Cardiac fibroblast (primary cell): Measurements from ENCODE around the gene FAM135A.
"Not testable (repeated sequence)": the region's sequence is repeated elsewhere in the genome, so short reads cannot be mapped to it uniquely, and the experiment has no call there.

Experiments
- DNase-seq, 2 donors: peaks; one replicate each; pipeline versions ENCODE4 v3.0.0 to v3.0.0-alpha.2; 2010; ENCODE audit warnings: low read depth in 2 of 2
- H3K4me3 ChIP-seq, 2 donors: replicated peaks in 1 of 2; 1 replicate in 1 of 2; 2 replicates in 1 of 2; pipeline ENCODE4 v1.5.1; 2011; ENCODE audit warnings: low read depth in 2 of 2, low read length in 2 of 2, mild to moderate bottlenecking in 2 of 2, moderate library complexity in 1 of 2
- CTCF ChIP-seq: IDR thresholded peaks from one replicate; pipeline ENCODE4 v1.5.1; 2011; ENCODE audit warnings: low read depth, mild to moderate bottlenecking, low read length, inconsistent platforms

FAM135A gene

GRCh38 chr6:70459235-70459634 is 45.9 kb downstream of the FAM135A start:
- TF ChIP-seq CTCF = no peak
- no peak for DNase-seq

DNA sequence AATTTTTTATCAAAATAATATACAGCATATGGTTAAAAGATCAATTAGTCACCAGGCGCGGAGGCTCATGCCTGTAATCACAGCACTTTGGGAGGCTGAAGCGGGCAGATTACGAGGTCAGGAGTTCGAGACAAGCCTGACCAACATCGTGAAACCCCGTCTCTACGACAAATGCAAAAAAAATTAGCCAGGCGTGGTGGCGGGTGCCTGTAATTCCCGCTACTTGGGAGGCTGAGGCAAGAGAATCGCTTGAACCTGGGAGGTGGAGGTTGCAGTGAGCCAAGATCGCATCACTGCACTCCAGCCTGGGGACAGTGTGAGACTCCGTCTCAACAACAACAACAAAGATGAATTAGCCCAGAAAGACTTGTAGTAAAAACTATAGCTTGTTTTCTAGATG is 46.4 kb downstream of the FAM135A start:
- not testable (repeated sequence) for H3K4me3 ChIP-seq, DNase-seq

More at GRCh38 chr6:70459235-70459634, 45.9 kb downstream of the FAM135A start:
- no peak overlapping the region for H3K4me3 ChIP-seq

- no peak overlapping the region for H3K4me3 ChIP-seq
- TF ChIP-seq CTCF = no peak
- no peak for DNase-seq
These were observed 56.7 kb downstream of the FAM135A start for GRCh38 chr6:70470016-70470415.

- DNase-seq, H3K4me3 ChIP-seq: not testable (repeated sequence)
These were observed 57.2 kb downstream of the FAM135A start for GRCh38 chr6:70470510-70470909.

DNA sequence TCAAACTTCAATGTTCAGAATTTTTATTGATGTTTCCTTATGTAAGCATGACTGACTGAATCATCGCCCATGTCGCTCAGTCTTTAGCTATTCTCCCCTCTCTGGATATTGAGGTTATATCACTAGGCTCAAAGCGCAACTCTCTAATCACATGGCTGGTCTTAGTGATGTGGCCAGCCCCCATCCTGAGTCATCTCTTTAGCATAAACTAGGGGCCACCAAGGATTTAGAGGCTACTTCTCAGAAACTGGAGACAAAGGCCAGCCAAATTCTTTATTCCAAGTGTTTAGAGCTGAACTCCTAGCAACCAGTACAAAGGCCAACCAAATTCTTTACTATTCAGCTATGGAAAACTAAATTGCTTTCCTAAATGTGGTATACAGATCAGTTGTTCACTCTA is 61.4 kb downstream of the FAM135A start:
- no peak overlapping the region for H3K4me3 ChIP-seq
- TF ChIP-seq CTCF = no peak
- peak in 1 of 2 donors; percentile 2 for DNase-seq

GRCh38 chr6:70479236-70479635 is 65.9 kb downstream of the FAM135A start:
- peak; percentile 26 to 68 for DNase-seq
- no peak overlapping the region for H3K4me3 ChIP-seq
- no peak for TF ChIP-seq CTCF

- DNase-seq, H3K4me3 ChIP-seq: not testable (repeated sequence)
These were observed 73.3 kb downstream of the FAM135A start for GRCh38 chr6:70486638-70487037.

- H3K4me3 ChIP-seq = no peak overlapping the region
- TF ChIP-seq CTCF = no peak
These were observed 76.1 kb downstream of the FAM135A start for GRCh38 chr6:70489364-70489763.

DNA sequence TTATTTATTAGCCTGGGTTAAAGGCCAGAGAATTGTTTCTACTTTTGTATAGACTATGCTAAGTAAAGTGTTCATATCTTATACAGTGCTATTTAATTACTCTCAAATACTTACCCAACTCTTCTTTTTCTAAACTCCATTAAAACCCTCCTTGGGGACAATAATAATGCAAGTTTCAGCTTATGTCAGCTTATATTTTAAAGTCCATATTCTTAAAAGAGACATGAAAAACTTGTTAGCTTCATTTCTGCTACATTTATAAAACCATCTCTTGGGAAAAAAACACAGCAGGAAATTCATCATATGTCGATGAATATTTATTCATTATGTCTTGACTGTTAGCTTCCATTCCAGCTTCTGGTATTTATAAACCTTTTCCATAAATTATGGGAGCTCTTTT is 81.5 kb downstream of the FAM135A start:
- no peak for DNase-seq
- no peak for TF ChIP-seq CTCF
- no peak overlapping the region for H3K4me3 ChIP-seq

More at GRCh38 chr6:70489364-70489763, 76.1 kb downstream of the FAM135A start:
- no peak for DNase-seq

DNA sequence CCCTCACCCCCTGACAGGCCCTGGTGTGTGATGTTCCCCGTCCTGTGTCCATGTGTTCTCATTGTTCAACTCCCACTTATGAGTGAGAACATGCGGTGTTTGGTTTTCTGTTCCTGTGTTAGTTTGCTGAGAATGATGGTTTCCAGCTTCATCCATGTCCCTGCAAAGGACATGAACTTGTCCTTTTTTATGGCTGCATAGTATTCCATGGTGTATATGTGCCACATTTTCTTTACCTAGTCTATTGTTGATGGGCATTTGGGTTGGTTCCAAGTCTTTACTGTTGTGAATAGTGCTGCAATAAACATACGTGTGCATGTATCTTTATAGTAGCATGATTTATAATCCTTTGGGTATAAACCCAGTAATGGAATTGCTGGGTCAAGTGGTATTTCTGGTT is 82.5 kb downstream of the FAM135A start:
- DNase-seq, H3K4me3 ChIP-seq: not testable (repeated sequence)
